Right atrium auricular region (tissue), 2 donors: Measurements from ENCODE around the gene RPUSD2. TPM values are rescaled to one million over a fixed set of nuclear protein-coding genes. Genes with fewer than 3 reads are reported as not detected.

Source experiments
- DNase-seq: peaks from one replicate; pipeline ENCODE4 v3.0.0-alpha.2; 2019; ENCODE audit warnings: low spot score
- H3K27ac ChIP-seq, 2 donors: fragments of 200-600 bp; sonication (generic); 1 replicate in 1 of 2; 2 replicates in 1 of 2; pipeline ENCODE4 v1.5.1; 2016 to 2019
- H3K27me3 ChIP-seq, 2 donors: fragments of 200-600 bp; sonication (generic); one replicate each; pipeline versions ENCODE4 v1.5.1 to v1.6.0; 2017 to 2019
- H3K36me3 ChIP-seq: fragments of 200-600 bp; sonication (generic); one replicate; pipeline ENCODE4 v1.5.1; 2016
- H3K4me1 ChIP-seq, 2 donors: fragments of 200-600 bp; sonication (generic); one replicate each; pipeline versions ENCODE4 v1.5.1 to v1.6.0; 2017 to 2019
- H3K4me3 ChIP-seq, 2 donors: fragments of 200-600 bp; sonication (generic); 1 replicate in 1 of 2; 2 replicates in 1 of 2; pipeline ENCODE4 v1.5.1; 2017 to 2019; ENCODE audit warnings: mild to moderate bottlenecking in 1 of 2, moderate library complexity in 1 of 2
- H3K9me3 ChIP-seq, 2 donors: fragments of 200-600 bp; sonication (generic); one replicate each; pipeline ENCODE4 v1.5.1; 2019
- CTCF ChIP-seq, 2 donors: fragments of 200-600 bp; sonication (generic); IDR thresholded peaks; one replicate each; pipeline ENCODE4 v1.5.1; 2019; ENCODE audit warnings: antibody characterized with exemption in 2 of 2
- total RNA-seq, 2 donors: library from RNA; depleted of rRNA; stranded (reverse); fragments of >200 nt; gene quantifications; one replicate each; pipeline ENCODE4 v1.1.0, GENCODE V29; 2016

RPUSD2 gene
- total RNA-seq, 2 donors from 2014 or later: 5.6 to 8.5 TPM

- DNase-seq: no peak
Measured at GRCh38 chr15:40603935-40604334, 34.8 kb downstream of the RPUSD2 start.

GRCh38 chr15:40613080-40613479 lies 44.0 kb downstream of the RPUSD2 start:
- TF ChIP-seq CTCF (IDR thresholded peaks at IDR 0.05): no peak
- H3K36me3 ChIP-seq: no peaks in the 10 kb centered on the region
- no peak overlapping the region for H3K4me3 ChIP-seq
- no peak overlapping the region for H3K27ac ChIP-seq
- no peak for DNase-seq
- H3K9me3 ChIP-seq: no peaks in the 10 kb centered on the region
- no peaks in the 10 kb centered on the region for H3K4me1 ChIP-seq
- no peaks in the 10 kb centered on the region for H3K27me3 ChIP-seq

More at GRCh38 chr15:40603935-40604334, 34.8 kb downstream of the RPUSD2 start:
- H3K9me3 ChIP-seq: no peaks in the 10 kb centered on the region
- no peak overlapping the region for H3K27ac ChIP-seq
- no peak for TF ChIP-seq CTCF (IDR thresholded peaks at IDR 0.05)
- H3K27me3 ChIP-seq: no peaks in the 10 kb centered on the region
- no peak overlapping the region for H3K4me3 ChIP-seq
- H3K4me1 ChIP-seq: no peaks in the 10 kb centered on the region
- no peaks in the 10 kb centered on the region for H3K36me3 ChIP-seq

- Histone ChIP-seq H3K4me3 (no peak overlapping the region), H3K27ac (no peak overlapping the region), H3K9me3 (no peaks in the 10 kb centered on the region), H3K36me3 (no peaks in the 10 kb centered on the region), H3K27me3 (no peaks in the 10 kb centered on the region), H3K4me1 (no peaks in the 10 kb centered on the region)
- DNase-seq: no peak
- no peak for TF ChIP-seq CTCF (IDR thresholded peaks at IDR 0.05)
Measured at GRCh38 chr15:40618023-40618422, 48.9 kb downstream of the RPUSD2 start.

- no peak for TF ChIP-seq CTCF (IDR thresholded peaks at IDR 0.05)
- Histone ChIP-seq H3K4me1 (no peaks in the 10 kb centered on the region), H3K9me3 (no peaks in the 10 kb centered on the region), H3K27ac (no peak overlapping the region), H3K36me3 (no peaks in the 10 kb centered on the region), H3K27me3 (no peaks in the 10 kb centered on the region), H3K4me3 (no peak overlapping the region)
- no peak for DNase-seq
Measured at GRCh38 chr15:40618906-40619305, 49.8 kb downstream of the RPUSD2 start.

GRCh38 chr15:40623361-40623760 lies 54.3 kb downstream of the RPUSD2 start:
- TF ChIP-seq CTCF (IDR thresholded peaks at IDR 0.05): no peak
- Histone ChIP-seq H3K9me3 (no peaks in the 10 kb centered on the region), H3K4me3 (no peak overlapping the region), H3K36me3 (no peaks in the 10 kb centered on the region), H3K27me3 (no peaks in the 10 kb centered on the region), H3K4me1 (no peaks in the 10 kb centered on the region), H3K27ac (no peak overlapping the region)
- no peak for DNase-seq

Other genes with a start within 250 kb of the RPUSD2 start
- gene INAFM2, start 245.6 kb upstream of the RPUSD2 start, total RNA-seq: 10 to 100 TPM; 45.5 to 48.9 TPM
- gene CCDC9B, start 228.4 kb upstream of the RPUSD2 start, total RNA-seq: 10 to 100 TPM; 31.8 to 32.2 TPM
- gene PHGR1, start 218.3 kb upstream of the RPUSD2 start, total RNA-seq: not detected
- gene DISP2, start 211.1 kb upstream of the RPUSD2 start, total RNA-seq: under 1 TPM; 0.11 to 0.20 TPM
- 10 to 100 TPM in 1 of 2 donors, 1 to 10 TPM in 1; 8.4 to 12.9 TPM for gene KNSTRN, start 186.6 kb upstream of the RPUSD2 start, total RNA-seq
- gene IVD, start 163.5 kb upstream of the RPUSD2 start, total RNA-seq: 10 to 100 TPM; 49.1 to 65.3 TPM
- 10 to 100 TPM; 11.6 to 19.2 TPM for gene BAHD1, start 128.3 kb upstream of the RPUSD2 start, total RNA-seq
- 10 to 100 TPM; 13.2 to 14.2 TPM for gene CHST14, start 98.3 kb upstream of the RPUSD2 start, total RNA-seq
- gene CCDC32, start 4.3 kb upstream of the RPUSD2 start, total RNA-seq: 10 to 100 TPM; 18.7 to 30.2 TPM
- 1 to 10 TPM in 1 of 2 donors, under 1 TPM in 1; 0.51 to 4.6 TPM for gene KNL1, start 24.9 kb downstream of the RPUSD2 start, total RNA-seq
- gene RAD51, start 125.9 kb downstream of the RPUSD2 start, total RNA-seq: under 1 TPM in 1 of 2 donors, not detected in 1; 0.30 TPM
- 10 to 100 TPM; 12.4 to 14.4 TPM for gene RMDN3, start 186.0 kb downstream of the RPUSD2 start, total RNA-seq
- 10 to 100 TPM in 1 of 2 donors, 1 to 10 TPM in 1; 9.7 to 33.8 TPM for gene GCHFR, start 194.8 kb downstream of the RPUSD2 start, total RNA-seq
- gene C15orf62, start 200.7 kb downstream of the RPUSD2 start, total RNA-seq: under 1 TPM in 1 of 2 donors, not detected in 1; 0.83 TPM
- 10 to 100 TPM; 10.1 to 14.8 TPM for gene ZFYVE19, start 237.8 kb downstream of the RPUSD2 start, total RNA-seq
- gene DNAJC17, start 238.2 kb downstream of the RPUSD2 start, total RNA-seq: 10 to 100 TPM; 11.6 to 15.7 TPM